NCI-H526 (cell line): ENCODE measurements around the gene MCFD2.
"Not testable (repeated sequence)": the region's sequence is repeated elsewhere in the genome, so short reads cannot be mapped to it uniquely, and the experiment has no call there.

Experiments used
- DNase-seq, 2 experiments: peaks; one replicate each; lab custom pipeline; 2025; lab: John Stamatoyannopoulos, UW

Gene MCFD2

DNA sequence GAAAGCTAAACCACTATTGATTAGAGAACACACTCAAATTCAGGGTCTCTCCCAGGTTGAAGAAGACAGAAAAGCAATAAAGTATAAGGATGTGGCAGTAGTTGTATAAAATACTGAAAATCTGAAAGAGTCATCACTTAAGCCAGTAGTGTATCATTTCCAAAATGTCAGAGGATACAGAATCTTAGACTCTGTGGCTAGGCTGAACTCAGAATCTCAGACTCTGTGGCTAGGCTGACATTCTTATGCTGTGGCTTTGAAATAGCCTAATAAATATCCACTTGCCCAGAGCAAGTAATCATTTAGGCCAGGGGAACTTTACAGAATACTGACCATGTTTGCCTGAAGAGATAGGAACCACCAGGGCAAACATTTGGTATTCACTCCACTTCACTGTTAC lies 13.1 kb downstream of the MCFD2 start:
- no peak for DNase-seq

DNA sequence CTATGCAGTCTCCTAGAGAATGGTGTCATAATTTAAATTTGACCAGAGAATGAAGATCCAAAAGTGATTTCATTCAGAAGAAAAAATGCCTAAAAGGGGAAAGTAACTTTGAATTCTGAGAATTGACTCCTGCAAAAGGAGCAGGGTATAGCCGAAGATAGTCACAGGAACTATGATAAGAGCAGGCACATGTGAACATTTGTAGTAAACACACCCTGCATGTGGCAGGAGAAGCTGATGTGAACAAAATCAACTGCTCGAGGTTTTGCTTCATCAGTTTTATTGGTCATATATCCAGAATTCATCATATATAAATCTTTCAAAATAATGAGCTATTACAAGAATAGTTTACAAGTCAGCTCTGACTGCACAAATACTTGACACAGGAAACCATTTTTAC lies 14.0 kb downstream of the MCFD2 start:
- DNase-seq, result no peak

DNA sequence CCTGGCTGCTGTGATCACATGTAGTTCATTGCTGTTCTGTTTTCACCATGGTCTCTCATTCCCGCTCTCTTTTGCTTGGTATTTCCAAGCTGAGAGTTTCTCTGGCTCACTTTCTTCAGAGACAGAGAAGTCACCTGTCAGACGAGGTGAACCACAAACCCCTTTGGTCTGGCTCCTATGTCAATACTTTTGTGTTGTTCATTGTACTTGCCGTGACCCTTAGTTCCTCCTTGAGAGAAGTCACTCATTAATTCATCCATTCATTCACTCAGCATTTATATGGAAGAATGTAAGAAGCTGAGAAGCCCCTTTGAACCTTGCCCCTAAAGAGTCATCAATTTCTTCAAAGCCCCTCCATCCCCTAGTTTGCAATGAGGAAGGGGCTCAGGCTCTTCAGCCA lies 15.2 kb downstream of the MCFD2 start:
- no peak for DNase-seq

DNA sequence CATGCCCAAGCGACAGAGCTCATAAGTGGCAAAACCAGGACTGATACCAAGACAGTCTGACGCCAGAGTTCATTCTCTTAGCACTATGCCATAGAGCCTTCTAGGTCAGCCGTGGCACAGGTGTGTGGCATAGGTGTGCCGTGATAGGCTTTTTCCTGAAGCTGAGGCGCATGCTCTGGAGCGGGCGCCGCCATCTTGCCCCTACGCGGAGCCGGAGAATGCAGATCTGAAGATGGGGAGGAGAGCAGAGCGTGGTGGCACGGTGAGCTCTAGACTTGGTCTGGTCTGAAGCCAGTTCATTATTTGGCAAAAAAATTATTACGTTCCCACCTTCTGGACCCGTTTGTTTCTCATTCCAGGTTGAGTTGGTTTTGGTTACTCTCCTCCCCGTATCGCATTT lies 16.6 kb downstream of the MCFD2 start:
- DNase-seq, result no peak

DNA sequence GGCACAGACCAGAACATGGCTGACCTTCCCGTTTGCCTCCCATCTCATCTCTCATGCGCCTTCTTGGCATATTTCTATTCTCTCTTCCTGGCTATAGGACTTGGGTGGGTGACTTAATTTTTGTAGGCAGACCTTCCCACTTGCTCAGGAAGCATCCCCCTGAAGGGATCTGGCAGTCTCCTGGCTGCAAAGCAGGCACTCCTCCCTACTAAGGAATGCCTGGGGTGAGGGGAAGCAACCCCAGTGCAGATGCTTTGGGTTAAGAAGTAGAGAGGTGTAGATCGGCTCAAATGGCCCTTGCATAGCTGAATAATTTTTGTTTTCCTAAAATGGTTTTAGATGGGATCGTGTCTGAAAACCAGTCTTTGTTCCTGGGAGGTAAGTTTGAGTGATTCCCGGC lies 17.6 kb downstream of the MCFD2 start:
- DNase-seq, result no peak

DNA sequence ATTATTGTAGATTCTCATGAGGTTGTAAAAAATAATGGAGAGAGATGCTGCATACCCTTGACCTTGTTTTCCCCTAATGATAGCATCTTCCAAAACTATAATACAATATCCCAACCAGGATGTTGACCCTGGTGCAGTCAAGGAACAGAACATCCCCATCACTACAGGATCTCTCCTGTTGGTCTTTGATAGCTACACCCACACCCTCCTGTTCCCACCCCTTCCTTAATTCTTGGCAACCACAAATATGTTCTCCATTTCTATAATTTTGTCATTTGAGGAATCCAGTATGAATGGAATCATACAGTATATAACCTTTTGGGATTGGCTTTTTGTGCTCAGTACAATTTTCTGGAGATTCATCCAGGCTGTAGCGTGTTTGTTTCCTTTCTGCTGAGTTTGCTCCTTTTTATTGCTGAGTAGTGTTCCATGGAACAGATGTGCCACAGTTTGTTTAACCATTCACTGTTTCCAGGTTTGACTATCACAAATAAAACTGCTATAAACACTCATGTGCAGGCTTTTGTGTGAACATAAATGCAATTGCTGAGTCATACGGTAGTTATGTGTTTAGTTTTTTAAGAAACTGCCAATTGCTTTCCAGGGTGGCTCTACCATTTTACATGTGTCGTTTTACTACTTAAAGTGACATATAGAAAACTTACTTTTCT lies 22.2 kb downstream of the MCFD2 start:
- DNase-seq, result no peak

DNA sequence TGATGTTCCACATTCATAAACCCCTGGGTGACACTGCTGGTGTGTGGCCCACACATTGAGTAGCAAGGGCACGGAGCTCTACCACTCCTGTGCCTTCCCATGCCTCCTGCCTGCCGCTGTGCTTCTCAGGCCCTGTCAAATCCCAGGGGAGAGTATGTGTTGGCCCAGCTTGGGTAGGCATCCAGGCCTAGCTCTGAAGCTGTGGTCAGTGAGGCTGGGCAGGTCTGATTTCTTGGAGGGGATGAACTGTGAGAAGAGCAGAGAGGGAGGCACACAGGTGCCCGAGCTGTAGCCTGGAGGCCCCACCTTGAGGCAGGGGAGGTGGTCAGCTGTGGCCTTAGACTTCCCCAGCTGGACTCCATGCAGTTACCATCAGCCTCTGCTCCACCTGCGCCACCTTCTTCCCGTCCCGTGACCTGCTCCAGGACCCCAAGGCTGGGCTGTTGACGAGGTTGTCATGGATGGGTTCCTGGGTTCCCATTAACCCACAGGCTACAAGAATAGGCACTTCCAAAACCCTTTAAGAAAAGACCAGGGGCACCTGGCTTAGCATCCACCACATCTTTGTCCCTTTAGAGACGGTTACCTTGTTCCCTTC lies 23.6 kb downstream of the MCFD2 start:
- DNase-seq, result peak in 1 of 2 experiments; percentile 47

DNA sequence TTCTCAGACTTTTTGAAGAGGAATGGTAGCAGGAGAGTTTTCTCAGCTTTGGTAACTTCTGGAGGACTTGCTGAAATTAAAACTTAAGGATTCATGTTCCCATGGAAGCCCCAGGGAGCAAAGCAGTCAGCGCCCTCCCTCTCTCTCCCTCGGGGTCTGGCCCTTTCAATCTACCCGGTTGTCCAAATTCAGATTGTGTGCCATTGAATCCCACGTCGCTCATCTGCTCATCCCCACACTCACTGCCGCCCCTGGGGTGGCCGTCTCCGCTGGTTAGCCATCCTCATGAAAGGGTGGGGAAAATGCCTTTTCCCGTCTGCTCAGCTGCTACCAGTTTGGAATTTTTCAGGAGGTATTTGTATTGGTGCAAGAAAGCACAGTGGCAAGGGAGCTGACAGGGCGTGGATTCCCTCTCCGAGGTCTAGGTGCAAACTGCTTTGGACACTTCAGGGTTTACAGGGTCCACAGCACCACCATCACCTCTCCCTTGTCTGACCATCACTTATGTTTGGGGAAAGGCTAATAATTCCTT lies 27.1 kb downstream of the MCFD2 start:
- no peak for DNase-seq

DNA sequence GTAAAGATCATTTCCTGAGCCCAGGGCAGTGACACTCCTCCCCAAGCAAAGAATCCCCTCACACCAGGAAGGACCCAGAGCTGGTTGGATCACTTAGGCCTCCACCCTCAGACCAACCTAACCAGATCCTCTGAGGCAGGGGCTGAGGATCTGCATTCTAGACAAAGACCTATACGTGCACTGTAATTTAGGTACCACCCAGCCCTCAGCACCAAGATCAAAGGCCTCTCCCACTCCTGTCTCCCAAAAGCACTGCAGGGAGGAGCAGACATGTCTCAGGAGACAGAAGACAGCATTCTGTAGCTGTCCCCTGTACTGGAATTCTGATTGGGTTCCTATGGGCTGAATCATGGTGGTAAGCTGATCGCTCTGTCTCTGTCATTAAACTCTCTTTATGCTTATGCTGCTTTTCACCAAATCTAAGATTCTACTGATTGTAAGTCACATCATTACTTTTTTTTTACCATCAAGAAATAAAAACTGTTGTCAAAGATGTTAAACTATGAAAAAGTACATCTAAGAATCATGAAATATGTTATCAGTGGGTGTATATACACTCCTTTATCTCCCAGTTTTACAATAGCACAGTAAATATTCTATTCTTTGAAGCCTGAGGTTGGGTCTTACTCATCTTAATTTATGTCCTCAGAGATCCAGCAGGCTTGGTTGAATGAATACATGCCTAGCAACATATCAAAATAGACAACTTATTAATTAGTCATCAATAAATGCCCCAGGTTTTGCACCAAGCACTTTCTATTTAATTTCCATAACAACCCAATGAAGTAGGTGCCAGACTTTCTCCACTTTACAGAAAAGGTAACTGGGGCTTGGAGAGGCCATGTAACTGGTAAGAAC lies 28.3 kb downstream of the MCFD2 start:
- DNase-seq, result no peak

DNA sequence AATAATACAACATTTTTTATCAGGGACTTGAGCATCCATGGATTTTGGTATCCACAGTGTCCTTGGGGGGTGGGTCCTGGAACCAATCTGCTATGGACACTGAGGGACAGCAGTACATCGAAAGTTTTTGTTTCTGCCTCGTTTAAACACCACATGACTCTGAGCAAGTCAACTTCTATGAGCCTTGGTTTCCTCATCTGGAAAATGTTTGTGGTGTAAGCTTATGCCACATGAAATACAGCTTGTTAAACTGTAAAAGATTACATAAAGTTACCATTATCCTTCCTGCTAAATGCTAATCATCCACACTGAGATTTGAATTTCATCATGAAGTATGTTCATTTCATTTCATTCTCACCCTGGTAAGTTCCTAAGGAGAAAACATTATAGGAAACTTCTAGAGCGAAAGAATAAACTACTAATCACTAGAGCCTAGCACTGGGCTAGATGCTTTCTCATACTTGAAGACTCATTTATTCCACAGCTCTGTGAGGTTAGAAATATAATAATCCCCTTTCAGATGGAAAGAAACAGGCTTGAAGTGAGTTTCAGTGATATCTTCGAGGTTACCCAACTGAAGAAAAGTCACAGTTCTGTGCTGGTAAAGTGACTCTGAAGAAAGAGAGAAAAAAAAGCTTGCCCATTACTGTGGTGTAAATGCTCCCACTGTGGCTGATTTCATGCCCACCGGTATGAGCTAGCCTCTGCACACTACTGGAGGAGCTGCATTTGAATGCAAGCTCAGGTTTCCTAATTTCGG lies 29.2 kb downstream of the MCFD2 start:
- no peak for DNase-seq

DNA sequence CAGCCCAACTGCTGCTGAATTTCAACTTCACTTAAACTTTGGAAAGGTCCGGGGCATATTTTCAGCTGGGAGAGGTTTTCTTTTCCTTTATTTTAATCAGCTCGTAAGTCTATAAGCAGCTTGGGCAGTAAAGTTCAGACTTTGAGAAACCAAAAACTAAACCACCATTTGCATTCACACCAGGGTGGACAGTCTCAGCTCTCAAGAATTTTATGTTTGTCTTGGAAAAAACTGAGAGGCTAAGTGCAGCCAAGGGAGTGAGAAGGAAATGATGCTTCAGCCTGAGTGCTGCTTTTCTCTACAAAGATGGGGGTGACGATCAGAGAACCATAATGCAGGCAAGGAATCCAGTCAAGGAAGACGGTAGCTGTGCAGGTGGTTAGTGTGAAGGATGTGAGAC lies 30.2 kb downstream of the MCFD2 start:
- no peak for DNase-seq

DNA sequence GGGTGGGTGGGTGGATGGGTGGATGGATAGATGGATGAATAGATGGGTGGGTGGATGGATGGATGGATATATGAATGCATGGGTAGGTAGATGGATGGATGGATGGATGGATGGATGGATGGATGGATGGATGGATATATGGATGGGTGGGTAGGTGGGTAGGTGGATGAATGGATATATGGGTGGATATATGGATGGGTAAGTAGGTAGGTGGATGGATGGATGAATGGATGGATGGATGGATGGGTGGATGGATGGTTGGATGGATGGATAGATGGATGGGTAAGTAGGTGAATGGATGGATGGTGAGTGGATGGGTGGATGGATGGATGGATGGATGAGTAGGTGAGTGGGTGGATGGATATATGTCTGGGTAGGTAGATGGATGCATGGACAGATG lies 36.1 kb downstream of the MCFD2 start:
- DNase-seq, result no peak

DNA sequence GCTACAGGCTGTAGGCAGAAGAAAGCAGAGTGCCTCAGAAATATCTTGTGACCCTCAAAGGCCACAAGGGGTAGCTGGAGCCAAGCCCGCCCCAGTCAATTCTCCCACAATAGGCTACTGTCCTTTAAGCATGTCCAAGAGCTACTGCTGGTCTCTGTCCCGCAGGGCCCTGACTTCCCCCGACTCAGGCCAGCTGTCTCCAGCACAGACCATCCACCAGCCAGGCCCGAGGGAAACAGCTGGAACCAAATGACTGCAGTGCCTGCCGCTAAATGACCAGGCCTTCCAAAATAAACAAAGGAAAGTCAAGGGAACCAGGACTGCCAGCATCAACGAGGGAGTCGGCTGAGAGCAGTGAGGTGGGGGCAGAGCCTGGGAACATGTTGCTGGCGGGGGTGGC lies 36.7 kb downstream of the MCFD2 start:
- no peak for DNase-seq

DNA sequence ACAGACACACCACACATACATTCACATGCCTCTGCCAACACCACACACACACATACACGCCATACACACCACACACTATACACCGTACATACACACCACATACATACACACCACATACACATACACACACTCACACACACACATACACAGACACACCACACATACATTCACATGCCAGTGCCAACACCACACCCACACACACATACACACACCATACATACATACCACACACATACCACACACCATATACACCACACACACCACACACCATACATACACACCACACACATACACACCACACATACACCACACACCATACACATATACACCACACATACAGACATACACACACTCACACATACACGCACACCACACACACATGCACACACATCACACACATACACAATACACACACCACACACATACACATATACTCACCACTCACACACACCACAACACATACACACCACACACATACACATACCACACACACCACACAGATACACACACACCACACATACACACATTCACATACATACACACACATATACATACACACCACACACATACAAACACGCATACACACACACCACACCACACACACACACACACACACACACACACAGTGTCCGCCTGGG lies 37.2 kb downstream of the MCFD2 start:
- no peak for DNase-seq

DNA sequence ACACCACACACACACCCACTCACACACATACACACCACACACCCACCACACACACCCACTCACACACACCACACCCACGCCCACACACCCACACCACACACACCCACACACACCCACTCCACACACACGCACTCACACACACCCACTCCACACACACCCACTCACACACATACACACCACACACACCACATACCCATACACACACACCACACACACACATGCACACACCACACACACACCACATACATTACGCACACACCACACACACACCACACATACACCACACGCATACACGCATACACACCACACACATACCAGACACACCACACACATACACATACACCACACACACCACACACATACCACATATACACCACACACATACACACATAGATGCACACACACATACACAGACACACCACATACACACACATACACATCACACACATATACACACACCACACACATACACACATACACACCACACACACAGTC lies 37.9 kb downstream of the MCFD2 start:
- DNase-seq, result no peak

DNA sequence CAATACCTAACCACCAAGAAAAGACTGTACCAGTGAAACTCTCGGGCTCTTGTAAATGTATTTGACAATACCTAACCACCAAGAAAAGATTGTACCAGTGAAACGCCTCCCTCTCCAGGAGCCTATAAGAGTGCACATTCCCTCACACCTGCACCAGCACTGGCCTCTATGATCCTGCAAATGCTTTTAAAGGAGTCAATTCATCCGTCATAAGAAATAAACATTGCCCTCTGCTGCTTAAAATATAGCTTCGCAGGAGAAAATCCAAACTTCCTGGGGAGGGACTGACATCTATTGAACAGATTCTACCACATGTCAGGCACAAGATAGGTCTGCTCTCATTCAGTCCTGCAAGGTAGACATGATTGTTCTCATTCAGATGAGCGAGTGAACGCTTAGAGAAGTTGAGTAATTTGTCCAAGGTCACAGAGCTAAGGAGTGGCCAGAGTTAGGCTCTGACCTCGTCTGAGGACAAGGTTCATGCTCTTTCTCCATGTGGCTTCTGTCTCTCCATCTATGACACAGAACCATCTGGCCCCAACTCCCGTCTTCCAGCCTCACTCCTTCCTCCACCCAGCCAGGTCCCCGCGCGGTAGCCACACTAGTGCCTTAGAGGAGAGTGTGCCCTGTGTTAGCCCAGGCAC lies 38.7 kb downstream of the MCFD2 start:
- DNase-seq, result peak; percentile 60 to 68

DNA sequence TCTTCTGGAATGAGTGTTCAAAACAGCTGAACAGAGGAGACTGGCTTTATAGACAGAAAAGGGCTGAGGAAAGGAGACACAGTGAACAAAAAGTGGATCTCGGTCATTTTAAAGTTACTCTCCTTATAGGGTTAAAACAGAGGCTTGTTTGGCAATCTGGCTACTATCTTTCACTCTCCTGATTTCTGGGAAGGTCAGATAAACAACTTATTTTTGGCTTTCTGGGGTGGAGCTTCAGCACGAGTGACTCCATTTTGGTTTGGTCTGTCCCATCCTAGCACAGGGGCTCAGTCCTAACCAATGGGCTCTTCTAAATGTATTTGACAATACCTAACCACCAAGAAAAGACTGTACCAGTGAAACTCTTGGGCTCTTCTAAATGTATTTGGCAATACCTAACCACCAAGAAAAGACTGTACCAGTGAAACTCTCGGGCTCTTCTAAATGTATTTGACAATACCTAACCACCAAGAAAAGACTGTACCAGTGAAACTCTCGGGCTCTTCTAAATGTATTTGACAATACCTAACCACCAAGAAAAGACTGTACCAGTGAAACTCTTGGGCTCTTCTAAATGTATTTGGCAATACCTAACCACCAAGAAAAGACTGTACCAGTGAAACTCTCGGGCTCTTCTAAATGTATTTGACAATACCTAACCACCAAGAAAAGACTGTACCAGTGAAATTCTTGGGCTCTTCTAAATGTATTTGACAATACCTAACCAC lies 39.5 kb downstream of the MCFD2 start:
- not testable (repeated sequence) for DNase-seq

DNA sequence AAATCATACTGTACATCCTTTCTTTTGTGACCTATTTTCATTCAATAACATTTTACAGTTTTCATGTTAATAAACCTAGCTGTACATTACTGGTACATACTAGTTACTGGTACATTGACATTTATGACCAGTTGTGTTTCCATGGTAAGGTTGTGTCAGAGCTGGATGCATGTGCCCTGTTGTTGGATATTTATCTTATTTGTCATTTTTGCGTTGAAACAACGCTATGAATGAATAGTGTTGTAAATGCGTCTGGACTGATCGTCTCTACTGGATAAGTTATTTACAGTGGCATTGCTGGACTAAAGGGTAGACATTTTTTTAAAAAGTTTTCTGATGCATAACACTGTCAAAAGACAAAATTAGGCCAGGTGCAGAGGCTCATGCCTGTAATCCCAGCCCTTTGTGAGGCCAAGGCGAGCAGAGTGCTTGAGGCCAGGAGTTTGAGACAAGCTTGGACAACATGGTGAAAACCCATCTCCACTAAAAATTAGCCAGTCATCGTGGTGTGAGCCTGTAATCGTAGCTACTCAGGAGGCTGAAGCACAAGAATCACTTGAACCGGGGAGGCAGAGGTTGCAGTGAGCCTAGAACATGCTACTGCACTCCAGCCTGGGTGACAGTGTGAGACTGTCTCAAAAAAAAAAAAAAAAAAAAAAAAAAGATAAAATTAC lies 40.2 kb downstream of the MCFD2 start:
- DNase-seq, result no peak

DNA sequence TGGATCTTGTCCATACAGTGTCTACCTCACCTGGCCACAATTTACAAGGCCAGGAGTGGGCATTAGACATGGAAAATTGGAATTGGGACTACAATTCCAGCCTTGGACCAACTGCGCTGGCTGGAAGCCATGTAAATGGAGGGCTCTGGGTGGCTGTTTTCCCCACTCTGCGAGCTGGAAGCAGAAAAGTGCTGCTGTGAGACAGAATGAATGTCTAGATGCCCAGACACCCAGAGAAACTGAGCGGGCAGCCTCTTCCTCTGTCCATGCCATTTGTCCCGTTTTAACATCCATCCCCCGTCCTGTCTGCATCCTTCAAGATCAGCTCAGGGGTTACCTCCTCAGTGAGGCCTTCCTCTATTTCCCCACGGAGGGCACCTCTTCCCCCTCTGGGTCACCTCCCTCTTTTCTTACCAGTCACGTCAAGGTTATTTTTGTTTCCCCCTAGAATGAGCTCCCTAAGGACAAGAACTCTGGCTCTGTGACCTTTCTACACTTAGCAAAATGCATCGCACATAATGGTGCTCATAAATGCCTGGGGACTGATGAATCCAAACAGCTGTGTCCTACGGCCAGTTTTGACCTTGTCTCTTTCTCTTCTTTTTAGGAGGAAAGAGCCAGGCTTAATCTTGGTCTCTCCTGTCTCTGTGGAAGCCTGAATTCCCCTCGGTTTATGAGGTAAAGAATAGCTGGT lies 41.2 kb downstream of the MCFD2 start:
- DNase-seq, result no peak
